HCT116 (cell line): ENCODE data around the gene MEGF8. TPM values are rescaled to one million over a fixed set of nuclear protein-coding genes. Genes with fewer than 3 reads are reported as not detected.

Source experiments
- ATAC-seq: fragments of 200-7000 bp; cut with Tn5 transposase; 2 replicates; pipeline ENCODE4 v1.9.1; 2020; ENCODE audit warnings: mild to moderate bottlenecking, moderate library complexity
- BruUV-seq: library from RNA; stranded (reverse); fragments of 400-500 nt; replicated peaks from 2 replicates; lab custom pipeline; 2021; lab: Mats Ljungman, UMichigan
- CTCF ChIA-PET: fragments of 300-600 bp; sonication (Branson Sonifier 250); formaldehyde crosslinking; loops from one replicate; lab custom pipeline; 2021; ENCODE audit warnings: antibody characterized with exemption; lab: Charles Lee
- POLR2A ChIA-PET: fragments of 300-600, 350-600 bp; sonication (Branson Sonifier 250); formaldehyde crosslinking; loops from one replicate; lab custom pipeline; 2021; ENCODE audit warnings: antibody characterized with exemption; lab: Charles Lee
- RAD21 ChIA-PET, 2 experiments: fragments of 300-600 bp; sonication (Branson Sonifier 250); formaldehyde crosslinking; loops; one replicate each; lab custom pipeline; 2023; ENCODE audit warnings: low total read pairs in 2 of 2; ENCODE audit not compliant: uncharacterized antibody in 2 of 2, unreplicated experiment in 2 of 2, low non-redundant PET in 1 of 2; lab: Charles Lee
- DNase-seq: peaks from one replicate; pipeline ENCODE4 v3.0.0-alpha.2; 2010; ENCODE audit warnings: low read depth, low spot score
- H2AFZ ChIP-seq: fragments of 200-600 bp; shearing (Covaris generic), sonication (generic); 2 replicates; pipeline ENCODE4 v1.6.1; 2017; ENCODE audit warnings: low read depth, mixed run types, mixed read lengths, antibody characterized with exemption, low read length; ENCODE audit not compliant: poor library complexity, severe bottlenecking
- H3K27ac ChIP-seq: 2 replicates; pipeline ENCODE4 v1.5.1; 2012; ENCODE audit warnings: low read depth, low read length
- H3K27me3 ChIP-seq: fragments of 200-600 bp; sonication (generic); 2 replicates; pipeline ENCODE4 v1.6.1; 2016; ENCODE audit warnings: mixed run types, low read length, mixed read lengths; ENCODE audit not compliant: insufficient read depth
- H3K36me3 ChIP-seq, 2 experiments: fragments of 200-500 bp in 1 of 2; fragments of 200-600 bp in 1 of 2; sonication (Bioruptor generic) in 1 of 2; sonication (generic) in 1 of 2; 2 replicates each; pipeline versions ENCODE4 v1.5.1 to v1.6.1; 2014 to 2016; ENCODE audit warnings: low read length in 2 of 2, inconsistent platforms in 1 of 2, mixed read lengths in 1 of 2, mixed run types in 1 of 2; ENCODE audit not compliant: insufficient read depth in 2 of 2, control insufficient read depth in 1 of 2
- H3K4me1 ChIP-seq, 2 experiments: fragments of 200-600 bp in 1 of 2; sonication (generic) in 1 of 2; 2 replicates each; pipeline versions ENCODE4 v1.5.1 to v1.6.1; 2012 to 2017; ENCODE audit warnings: low read length in 2 of 2, inconsistent platforms in 1 of 2, mild to moderate bottlenecking in 1 of 2, mixed read lengths in 1 of 2, mixed run types in 1 of 2, moderate library complexity in 1 of 2; ENCODE audit not compliant: insufficient read depth in 2 of 2, control insufficient read depth in 1 of 2
- H3K4me2 ChIP-seq: fragments of 200-600 bp; sonication (generic); 2 replicates; pipeline ENCODE4 v1.6.1; 2017; ENCODE audit warnings: mixed run types, low read length, mixed read lengths
- H3K4me3 ChIP-seq, 2 experiments: fragments of 200-600 bp in 1 of 2; sonication (generic) in 1 of 2; replicated peaks in 1 of 2; 2 replicates each; pipeline ENCODE4 v1.5.1; 2011 to 2016; ENCODE audit warnings: low read length in 2 of 2, control low read depth in 1 of 2, low read depth in 1 of 2, mild to moderate bottlenecking in 1 of 2, mixed read lengths in 1 of 2, mixed run types in 1 of 2
- H3K79me2 ChIP-seq: fragments of 200-600 bp; sonication (generic); 2 replicates; pipeline ENCODE4 v1.6.1; 2017; ENCODE audit warnings: mild to moderate bottlenecking, mixed run types, low read length, moderate library complexity, mixed read lengths; ENCODE audit not compliant: insufficient read depth
- H3K9ac ChIP-seq: fragments of 200-600 bp; sonication (generic); 2 replicates; pipeline ENCODE4 v1.6.1; 2016; ENCODE audit warnings: low read length, mixed read lengths
- H3K9me2 ChIP-seq: fragments of 200-600 bp; sonication (generic), shearing (Covaris generic); 2 replicates; pipeline ENCODE4 v1.6.1; 2017; ENCODE audit warnings: mixed run types, mild to moderate bottlenecking, moderate library complexity; ENCODE audit not compliant: insufficient read depth
- H3K9me3 ChIP-seq, 2 experiments: fragments of 200-500 bp in 1 of 2; fragments of 200-600 bp in 1 of 2; sonication (Bioruptor generic) in 1 of 2; sonication (generic) in 1 of 2; 2 replicates each; pipeline ENCODE4 v1.6.1; 2014 to 2017; ENCODE audit warnings: low read length in 2 of 2, mixed read lengths in 2 of 2, inconsistent platforms in 1 of 2, low read depth in 1 of 2, mild to moderate bottlenecking in 1 of 2, mixed run types in 1 of 2, moderate library complexity in 1 of 2; ENCODE audit not compliant: control insufficient read depth in 1 of 2, insufficient read depth in 1 of 2
- H4K20me1 ChIP-seq: fragments of 200-600 bp; sonication (generic), shearing (Covaris generic); 2 replicates; pipeline ENCODE4 v1.6.1; 2017; ENCODE audit warnings: mixed run types, mild to moderate bottlenecking, moderate library complexity; ENCODE audit not compliant: insufficient read depth
- CBX3 ChIP-seq: IDR thresholded peaks from 2 replicates; pipeline ENCODE4 v1.6.1; 2012; ENCODE audit warnings: low read depth
- CEBPB ChIP-seq: IDR thresholded peaks from 2 replicates; pipeline ENCODE4 v1.6.1; 2012; ENCODE audit warnings: low read depth
- EZH2 ChIP-seq: fragments of 200-600 bp; sonication (generic); IDR thresholded peaks from 2 replicates; pipeline ENCODE4 v1.6.1; 2017; ENCODE audit warnings: antibody characterized with exemption, mixed run types
- EZH2phosphoT487 ChIP-seq: fragments of 200-600 bp; IDR thresholded peaks from 2 replicates; pipeline ENCODE4 v1.6.1; 2018; ENCODE audit warnings: antibody characterized with exemption, borderline replicate concordance
- FOSL1 ChIP-seq: IDR thresholded peaks from 2 replicates; pipeline ENCODE4 v1.6.1; 2012; ENCODE audit warnings: low read depth
- JUND ChIP-seq: IDR thresholded peaks from 2 replicates; pipeline ENCODE4 v1.6.1; 2012
- POLR2A ChIP-seq: IDR thresholded peaks from 2 replicates; pipeline ENCODE4 v1.7.0; 2011; ENCODE audit warnings: borderline replicate concordance; ENCODE audit not compliant: insufficient read depth, insufficient read length; ENCODE audit errors: extremely low read depth
- POLR2AphosphoS5 ChIP-seq: IDR thresholded peaks from 2 replicates; pipeline ENCODE4 v1.6.1; 2011; ENCODE audit warnings: mild to moderate bottlenecking, low read depth, low read length, moderate library complexity
- RAD21 ChIP-seq: IDR thresholded peaks from 2 replicates; pipeline ENCODE4 v1.6.1; 2012; ENCODE audit warnings: low read depth, mild to moderate bottlenecking
- REST ChIP-seq: IDR thresholded peaks from 2 replicates; pipeline ENCODE4 v1.6.1; 2012; ENCODE audit warnings: low read depth
- SP1 ChIP-seq: IDR thresholded peaks from 2 replicates; pipeline ENCODE4 v1.6.1; 2012; ENCODE audit warnings: low read depth
- SRF ChIP-seq: IDR thresholded peaks from 2 replicates; pipeline ENCODE4 v1.6.1; 2012; ENCODE audit warnings: low read depth
- YY1 ChIP-seq: IDR thresholded peaks from 2 replicates; pipeline ENCODE4 v1.6.1; 2011; ENCODE audit warnings: low read length, low read depth, moderate library complexity, mild to moderate bottlenecking; ENCODE audit not compliant: insufficient replicate concordance; ENCODE audit errors: extremely low read depth
- ZFX ChIP-seq: fragments of 450-650 bp; IDR thresholded peaks from 2 replicates; pipeline ENCODE4 v1.6.1; 2017
- ZNF274 ChIP-seq: fragments of 200-500 bp; sonication (Bioruptor generic); IDR thresholded peaks from 2 replicates; pipeline ENCODE4 v1.6.1; 2014; ENCODE audit warnings: mild to moderate bottlenecking, low read depth, low read length, inconsistent platforms
- intact Hi-C: fragments of 100-400 bp; cut with micrococcal nuclease; formaldehyde crosslinking; loops from 2 replicates; pipeline ENCODE4 v1.10.0; 2022
- total RNA-seq: library from RNA; stranded (reverse); gene quantifications from one replicate; pipeline ENCODE4 v1.2.1, GENCODE V29; 2021; ENCODE audit not compliant: unreplicated experiment
- TF ChIP-seq, protein P1 (sequence below), 3 experiments: fragments of 200-600 bp in 1 of 3; sonication (generic) in 1 of 3; IDR thresholded peaks in 2 of 3; conservative IDR thresholded peaks in 1 of 3; 2 replicates each; pipeline ENCODE4 v1.5.1; 2012 to 2017; ENCODE audit warnings: low read depth in 2 of 3, low read length in 2 of 3, antibody characterized with exemption in 1 of 3, borderline replicate concordance in 1 of 3, control low read depth in 1 of 3, mild to moderate bottlenecking in 1 of 3, mixed read lengths in 1 of 3, mixed run types in 1 of 3, moderate library complexity in 1 of 3; ENCODE audit not compliant: insufficient read depth in 1 of 3
- TF ChIP-seq, protein P2 (sequence below): IDR thresholded peaks from 2 replicates; pipeline ENCODE4 v1.6.1; 2012
- TF ChIP-seq, protein P3 (sequence below): IDR thresholded peaks from 2 replicates; pipeline ENCODE4 v1.6.1; 2012

The MEGF8 gene
- total RNA-seq, 1 experiment from 2014 or later = 24.0 TPM

GRCh38 chr19:42292042-42292960, 33.1 kb upstream of the MEGF8 start:
- ChIA-PET RAD21 (no interaction called here), CTCF (interaction anchor here (4.2 kb wide), 1 partner anchor 47 kb away, joined by 17 read pairs; no protein-coding TSS in a partner anchor), POLR2A (interaction anchor here (0.9 kb wide), 1 partner anchor 10 kb away, joined by 3 read pairs; the partner anchor contains the start of genes PAFAH1B3 and PRR19)
- no peak overlapping the region for H3K4me2 ChIP-seq
- DNase-seq = no peak
- no peak overlapping the region for H3K9ac ChIP-seq
- peaks cover 10 to 26% of the 10 kb centered on the region in 2 experiments; a peak in 3 of 4 replicates for H3K4me1 ChIP-seq
- no peaks in the 10 kb centered on the region for H3K9me3 ChIP-seq
- intact Hi-C loops = no loop called here
- peaks cover 17 to 20% of the 10 kb centered on the region in 2 experiments for H3K36me3 ChIP-seq
- no peak overlapping the region for H2AFZ ChIP-seq
- peak overlapping the region; percentile 35; the same call in 1 of the 2 replicates for H3K27ac ChIP-seq
- no peaks in the 10 kb centered on the region for H3K9me2 ChIP-seq
- no peak for TF ChIP-seq EZH2phosphoT487
- TF ChIP-seq SRF = no peak
- TF ChIP-seq RAD21 = no peak
- no peak for TF ChIP-seq YY1
- TF ChIP-seq FOSL1 = no peak
- no peak for TF ChIP-seq CBX3
- TF ChIP-seq, protein P1, sequence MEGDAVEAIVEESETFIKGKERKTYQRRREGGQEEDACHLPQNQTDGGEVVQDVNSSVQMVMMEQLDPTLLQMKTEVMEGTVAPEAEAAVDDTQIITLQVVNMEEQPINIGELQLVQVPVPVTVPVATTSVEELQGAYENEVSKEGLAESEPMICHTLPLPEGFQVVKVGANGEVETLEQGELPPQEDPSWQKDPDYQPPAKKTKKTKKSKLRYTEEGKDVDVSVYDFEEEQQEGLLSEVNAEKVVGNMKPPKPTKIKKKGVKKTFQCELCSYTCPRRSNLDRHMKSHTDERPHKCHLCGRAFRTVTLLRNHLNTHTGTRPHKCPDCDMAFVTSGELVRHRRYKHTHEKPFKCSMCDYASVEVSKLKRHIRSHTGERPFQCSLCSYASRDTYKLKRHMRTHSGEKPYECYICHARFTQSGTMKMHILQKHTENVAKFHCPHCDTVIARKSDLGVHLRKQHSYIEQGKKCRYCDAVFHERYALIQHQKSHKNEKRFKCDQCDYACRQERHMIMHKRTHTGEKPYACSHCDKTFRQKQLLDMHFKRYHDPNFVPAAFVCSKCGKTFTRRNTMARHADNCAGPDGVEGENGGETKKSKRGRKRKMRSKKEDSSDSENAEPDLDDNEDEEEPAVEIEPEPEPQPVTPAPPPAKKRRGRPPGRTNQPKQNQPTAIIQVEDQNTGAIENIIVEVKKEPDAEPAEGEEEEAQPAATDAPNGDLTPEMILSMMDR (IDR thresholded peaks at IDR 0.05 in 2 of 3, conservative IDR thresholded peaks at IDR 0.05 in 1 of 3; ENCODE audit: borderline replicate concordance in 1 of 3, insufficient read depth in 1 of 3, low read depth in 2 of 3, low read length in 2 of 3) = no peak
- no peak for TF ChIP-seq POLR2AphosphoS5
- TF ChIP-seq, protein P2, sequence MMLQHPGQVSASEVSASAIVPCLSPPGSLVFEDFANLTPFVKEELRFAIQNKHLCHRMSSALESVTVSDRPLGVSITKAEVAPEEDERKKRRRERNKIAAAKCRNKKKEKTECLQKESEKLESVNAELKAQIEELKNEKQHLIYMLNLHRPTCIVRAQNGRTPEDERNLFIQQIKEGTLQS = no peak
- TF ChIP-seq, protein P3, sequence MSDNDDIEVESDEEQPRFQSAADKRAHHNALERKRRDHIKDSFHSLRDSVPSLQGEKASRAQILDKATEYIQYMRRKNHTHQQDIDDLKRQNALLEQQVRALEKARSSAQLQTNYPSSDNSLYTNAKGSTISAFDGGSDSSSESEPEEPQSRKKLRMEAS = no peak
- TF ChIP-seq ZNF274 = no peak
- TF ChIP-seq JUND = no peak
- TF ChIP-seq CEBPB = no peak
- TF ChIP-seq REST = no peak
- no peak for TF ChIP-seq POLR2A
- TF ChIP-seq SP1 = no peak
- TF ChIP-seq ZFX = no peak
- TF ChIP-seq EZH2 = no peak
- TF ChIP-seq, all 23 proteins: peak for 0
- ATAC-seq = no peak
- Histone ChIP-seq H3K4me3 (no peak overlapping the region), H4K20me1 (no peaks in the 10 kb centered on the region), H3K27me3 (no peaks in the 10 kb centered on the region), H3K79me2 (no peaks in the 10 kb centered on the region)
- no TSS peak for BruUV-seq
